ENCODE measurements around the gene LRRC37B.

- TF ChIP-seq, protein P1, sequence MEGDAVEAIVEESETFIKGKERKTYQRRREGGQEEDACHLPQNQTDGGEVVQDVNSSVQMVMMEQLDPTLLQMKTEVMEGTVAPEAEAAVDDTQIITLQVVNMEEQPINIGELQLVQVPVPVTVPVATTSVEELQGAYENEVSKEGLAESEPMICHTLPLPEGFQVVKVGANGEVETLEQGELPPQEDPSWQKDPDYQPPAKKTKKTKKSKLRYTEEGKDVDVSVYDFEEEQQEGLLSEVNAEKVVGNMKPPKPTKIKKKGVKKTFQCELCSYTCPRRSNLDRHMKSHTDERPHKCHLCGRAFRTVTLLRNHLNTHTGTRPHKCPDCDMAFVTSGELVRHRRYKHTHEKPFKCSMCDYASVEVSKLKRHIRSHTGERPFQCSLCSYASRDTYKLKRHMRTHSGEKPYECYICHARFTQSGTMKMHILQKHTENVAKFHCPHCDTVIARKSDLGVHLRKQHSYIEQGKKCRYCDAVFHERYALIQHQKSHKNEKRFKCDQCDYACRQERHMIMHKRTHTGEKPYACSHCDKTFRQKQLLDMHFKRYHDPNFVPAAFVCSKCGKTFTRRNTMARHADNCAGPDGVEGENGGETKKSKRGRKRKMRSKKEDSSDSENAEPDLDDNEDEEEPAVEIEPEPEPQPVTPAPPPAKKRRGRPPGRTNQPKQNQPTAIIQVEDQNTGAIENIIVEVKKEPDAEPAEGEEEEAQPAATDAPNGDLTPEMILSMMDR (IDR thresholded peaks at IDR 0.05; ENCODE audit: low read length) = no peak
- no peak for TF ChIP-seq EZH2phosphoT487 (IDR thresholded peaks at IDR 0.05; ENCODE audit: low read length)
- no peak for TF ChIP-seq EZH2 (optimal IDR thresholded peaks at IDR 0.05; ENCODE audit: low read depth, low read length)
These were observed 12.0 kb downstream of the LRRC37B start for GRCh38 chr17:32019228-32019627.
